Breast epithelium (tissue), 4 donors: ENCODE measurements around the gene ACER3. TPM values are rescaled to one million over a fixed set of nuclear protein-coding genes. Genes with fewer than 3 reads are reported as not detected.
"Not testable (repeated sequence)": the region's sequence is repeated elsewhere in the genome, so short reads cannot be mapped to it uniquely, and the experiment has no call there.

Experiments used
- DNase-seq, 2 donors: peaks; one replicate each; pipeline ENCODE4 v3.0.0-alpha.2; 2019; ENCODE audit warnings: low spot score in 2 of 2
- H3K27ac ChIP-seq, 2 donors: fragments of 200-600 bp; sonication (generic) in 1 of 2; one replicate each; pipeline ENCODE4 v1.5.1; 2016 to 2019; ENCODE audit warnings: mild to moderate bottlenecking in 1 of 2
- H3K27me3 ChIP-seq, 2 donors: fragments of 200-600 bp; sonication (generic) in 1 of 2; one replicate each; pipeline versions ENCODE4 v1.5.1 to v1.6.0; 2017 to 2019; ENCODE audit warnings: control low read depth in 1 of 2, mild to moderate bottlenecking in 1 of 2
- H3K36me3 ChIP-seq: fragments of 200-600 bp; one replicate; pipeline ENCODE4 v1.5.1; 2019
- H3K4me1 ChIP-seq, 2 donors: fragments of 200-600 bp; sonication (generic); one replicate each; pipeline ENCODE4 v1.5.1; 2016 to 2019; ENCODE audit warnings: control low read depth in 1 of 2
- H3K4me3 ChIP-seq, 3 donors: fragments of 200-600 bp; sonication (generic); 1 replicate in 2 of 3; 2 replicates in 1 of 3; pipeline ENCODE4 v1.5.1; 2016 to 2019; ENCODE audit warnings: mild to moderate bottlenecking in 3 of 3, moderate library complexity in 2 of 3
- H3K9me3 ChIP-seq, 2 donors: fragments of 200-600 bp; sonication (generic) in 1 of 2; one replicate each; pipeline ENCODE4 v1.5.1; 2016 to 2019; ENCODE audit warnings: control low read depth in 1 of 2
- POLR2A ChIP-seq: fragments of 450-650 bp; IDR thresholded peaks from one replicate; pipeline ENCODE4 v1.6.1; 2016; ENCODE audit warnings: antibody characterized with exemption, mild to moderate bottlenecking, moderate library complexity
- POLR2AphosphoS5 ChIP-seq, 3 donors: sonication (generic); formaldehyde crosslinking; IDR thresholded peaks; one replicate each; pipeline ENCODE4 v1.6.1; 2017; ENCODE audit warnings: antibody characterized with exemption in 3 of 3
- intact Hi-C: fragments of 100-400 bp; cut with DNase I; formaldehyde crosslinking; loops from one replicate; pipeline ENCODE4 v1.15.1; 2023; ENCODE audit warnings: low total_unique reads
- total RNA-seq, 3 donors: library from RNA; depleted of rRNA; stranded (reverse); fragments of >200 nt; gene quantifications; one replicate each; pipeline ENCODE4 v1.1.0, GENCODE V29; 2016
- TF ChIP-seq, protein P1 (sequence below), 3 donors: fragments of 450-650 bp; IDR thresholded peaks; one replicate each; pipeline ENCODE4 v1.5.1; 2016 to 2017; ENCODE audit warnings: antibody characterized with exemption in 3 of 3, mild to moderate bottlenecking in 3 of 3, moderate library complexity in 3 of 3

The ACER3 gene
- total RNA-seq, 3 donors from 2014 or later = 8.2 to 35.2 (median 12.9) TPM

- intact Hi-C loops = no loop called here
- no peaks in the 10 kb centered on the region for H3K4me1 ChIP-seq
- H3K9me3 ChIP-seq = peaks cover 15 to 16% of the 10 kb centered on the region in 2 donors
- no peak overlapping the region for H3K27ac ChIP-seq
- TF ChIP-seq, protein P1, sequence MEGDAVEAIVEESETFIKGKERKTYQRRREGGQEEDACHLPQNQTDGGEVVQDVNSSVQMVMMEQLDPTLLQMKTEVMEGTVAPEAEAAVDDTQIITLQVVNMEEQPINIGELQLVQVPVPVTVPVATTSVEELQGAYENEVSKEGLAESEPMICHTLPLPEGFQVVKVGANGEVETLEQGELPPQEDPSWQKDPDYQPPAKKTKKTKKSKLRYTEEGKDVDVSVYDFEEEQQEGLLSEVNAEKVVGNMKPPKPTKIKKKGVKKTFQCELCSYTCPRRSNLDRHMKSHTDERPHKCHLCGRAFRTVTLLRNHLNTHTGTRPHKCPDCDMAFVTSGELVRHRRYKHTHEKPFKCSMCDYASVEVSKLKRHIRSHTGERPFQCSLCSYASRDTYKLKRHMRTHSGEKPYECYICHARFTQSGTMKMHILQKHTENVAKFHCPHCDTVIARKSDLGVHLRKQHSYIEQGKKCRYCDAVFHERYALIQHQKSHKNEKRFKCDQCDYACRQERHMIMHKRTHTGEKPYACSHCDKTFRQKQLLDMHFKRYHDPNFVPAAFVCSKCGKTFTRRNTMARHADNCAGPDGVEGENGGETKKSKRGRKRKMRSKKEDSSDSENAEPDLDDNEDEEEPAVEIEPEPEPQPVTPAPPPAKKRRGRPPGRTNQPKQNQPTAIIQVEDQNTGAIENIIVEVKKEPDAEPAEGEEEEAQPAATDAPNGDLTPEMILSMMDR (IDR thresholded peaks at IDR 0.05) = no peak
- no peak for TF ChIP-seq POLR2A
- TF ChIP-seq POLR2AphosphoS5 (IDR thresholded peaks at IDR 0.05) = no peak
- H3K4me3 ChIP-seq = no peak overlapping the region
- no peaks in the 10 kb centered on the region for H3K36me3 ChIP-seq
- DNase-seq = peak in 1 of 2 donors; percentile 22
- no peaks in the 10 kb centered on the region for H3K27me3 ChIP-seq
Measured at GRCh38 chr11:77057938-77058474, 197.3 kb downstream of the ACER3 start.

DNA sequence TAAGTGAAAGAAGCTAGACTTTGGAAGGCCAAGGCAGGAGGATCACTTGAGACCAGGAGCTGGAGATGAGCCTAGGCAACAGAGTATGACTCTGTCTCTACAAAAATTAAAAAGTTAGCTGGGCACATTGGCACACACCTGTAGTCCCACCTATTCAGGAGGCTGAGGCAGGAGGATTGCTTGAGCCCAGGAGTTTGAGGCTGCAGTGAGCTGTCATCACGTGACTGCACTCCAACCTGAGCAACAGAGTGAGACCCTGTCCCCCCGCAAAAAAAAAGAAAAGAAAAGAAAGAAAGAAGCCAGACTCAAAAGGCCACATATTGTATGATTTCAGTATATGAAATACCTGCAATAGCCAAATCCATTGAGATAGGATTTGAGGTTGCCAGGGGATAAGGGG lies 198.2 kb downstream of the ACER3 start:
- Histone ChIP-seq H3K27me3 (no peaks in the 10 kb centered on the region), H3K9me3 (peaks cover 15 to 16% of the 10 kb centered on the region in 2 donors), H3K27ac (no peak overlapping the region), H3K4me1 (no peaks in the 10 kb centered on the region), H3K4me3 (no peak overlapping the region), H3K36me3 (no peaks in the 10 kb centered on the region)
- intact Hi-C loops = no loop called here
- no peak for DNase-seq
- TF ChIP-seq POLR2A = no peak
- TF ChIP-seq, protein P1 (IDR thresholded peaks at IDR 0.05) = no peak
- no peak for TF ChIP-seq POLR2AphosphoS5 (IDR thresholded peaks at IDR 0.05)

DNA sequence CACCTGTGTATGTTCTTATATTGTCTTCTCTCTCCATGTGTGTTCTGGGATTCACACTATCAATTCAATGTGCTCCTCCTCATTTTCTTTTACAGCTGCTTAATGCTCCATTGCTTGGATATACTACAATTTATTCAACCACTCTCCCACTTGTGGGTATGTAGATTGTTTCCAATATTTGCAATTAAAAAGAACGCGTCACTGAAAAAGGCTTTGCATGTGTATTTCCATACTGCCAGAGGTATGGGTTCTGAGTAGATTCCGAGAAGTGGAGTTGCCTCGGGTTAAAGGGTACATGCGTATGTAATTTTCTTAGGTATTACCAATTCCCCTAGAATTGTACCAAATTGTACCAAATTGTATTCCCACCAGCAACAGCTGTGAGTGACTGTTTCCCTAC lies 199.1 kb downstream of the ACER3 start:
- Histone ChIP-seq H3K4me1 (no peaks in the 10 kb centered on the region), H3K4me3 (no peak overlapping the region), H3K27me3 (no peaks in the 10 kb centered on the region), H3K36me3 (no peaks in the 10 kb centered on the region), H3K27ac (no peak overlapping the region), H3K9me3 (peaks cover 15 to 16% of the 10 kb centered on the region in 2 donors)
- intact Hi-C loops = loop anchor here (10.0 kb wide), 1 partner anchor 245 kb away; no protein-coding TSS in a partner anchor
- TF ChIP-seq POLR2A = no peak
- no peak for TF ChIP-seq POLR2AphosphoS5 (IDR thresholded peaks at IDR 0.05)
- TF ChIP-seq, protein P1 (IDR thresholded peaks at IDR 0.05) = no peak
- no peak for DNase-seq

DNA sequence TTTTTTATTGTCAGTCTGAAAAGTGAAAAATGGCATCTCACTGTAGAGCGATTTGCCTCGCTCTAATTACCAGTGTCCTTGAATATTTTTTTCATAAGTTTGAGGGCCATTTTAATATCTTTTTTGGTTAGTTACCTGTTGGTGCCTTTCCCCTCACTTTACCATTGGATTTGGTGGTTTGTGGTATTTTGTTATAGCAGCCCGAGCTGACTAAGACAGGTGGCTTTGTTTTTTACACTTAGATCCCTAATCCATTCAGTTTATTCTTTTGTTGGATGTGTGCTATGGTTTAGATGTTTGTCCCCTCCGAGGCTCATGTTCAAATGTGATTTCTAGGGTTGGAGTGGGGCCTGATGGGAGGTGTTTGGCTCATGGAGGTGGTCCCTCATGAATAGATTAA lies 199.5 kb downstream of the ACER3 start:
- TF ChIP-seq POLR2AphosphoS5 (IDR thresholded peaks at IDR 0.05) = no peak
- TF ChIP-seq POLR2A = no peak
- TF ChIP-seq, protein P1 (IDR thresholded peaks at IDR 0.05) = no peak
- no peak overlapping the region for H3K27ac ChIP-seq
- no peaks in the 10 kb centered on the region for H3K36me3 ChIP-seq
- H3K4me1 ChIP-seq = no peaks in the 10 kb centered on the region
- H3K27me3 ChIP-seq = no peaks in the 10 kb centered on the region
- intact Hi-C loops = loop anchor here (10.0 kb wide), 1 partner anchor 245 kb away; no protein-coding TSS in a partner anchor
- DNase-seq = no peak
- peaks cover 15 to 16% of the 10 kb centered on the region in 2 donors for H3K9me3 ChIP-seq
- H3K4me3 ChIP-seq = no peak overlapping the region

DNA sequence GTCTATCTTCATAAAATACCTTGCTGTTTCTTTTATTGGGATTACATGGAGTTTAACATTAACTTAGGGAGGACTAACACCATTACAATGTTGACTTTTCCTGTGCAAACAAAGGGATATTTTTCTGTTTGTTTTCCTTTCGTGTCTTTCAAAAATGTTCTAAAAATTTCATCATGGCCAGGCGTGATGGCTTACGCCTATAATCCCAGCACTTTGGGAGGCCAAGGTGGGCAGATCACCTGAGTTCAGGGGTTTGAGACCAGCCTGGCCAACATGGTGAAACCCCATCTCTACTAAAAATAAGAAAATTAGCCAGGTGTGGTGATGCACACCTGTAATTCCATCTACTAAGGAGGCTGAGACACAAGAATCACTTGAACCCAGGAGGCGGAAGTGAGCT lies 200.5 kb downstream of the ACER3 start:
- H3K36me3 ChIP-seq, H3K9me3 ChIP-seq, H3K4me1 ChIP-seq, H3K4me3 ChIP-seq, DNase-seq, H3K27me3 ChIP-seq, H3K27ac ChIP-seq: not testable (repeated sequence)
- intact Hi-C loops = loop anchor here (10.0 kb wide), 1 partner anchor 246 kb away; no protein-coding TSS in a partner anchor
